Fibroblast of villous mesenchyme (primary cell): Measurements from ENCODE around the gene FTHL17. TPM values are rescaled to one million over a fixed set of nuclear protein-coding genes. Genes with fewer than 3 reads are reported as not detected.

Experiments
- DNase-seq: peaks from one replicate; pipeline ENCODE4 v3.0.0-alpha.2; 2010; ENCODE audit warnings: low read depth
- H3K4me3 ChIP-seq: 2 replicates; pipeline ENCODE4 v1.5.1; 2011; ENCODE audit warnings: low read depth, mild to moderate bottlenecking, low read length
- total RNA-seq: library from RNA; depleted of rRNA; stranded (reverse); fragments of >200 nt; gene quantifications from 2 replicates; pipeline ENCODE4 v1.2.3, GENCODE V29; 2012
- TF ChIP-seq, protein P1 (sequence below): IDR thresholded peaks from 2 replicates; pipeline ENCODE4 v1.5.1; 2012; ENCODE audit warnings: low read depth, mild to moderate bottlenecking, low read length; ENCODE audit not compliant: insufficient read depth

The FTHL17 gene
- total RNA-seq, 1 donor: not detected

DNA sequence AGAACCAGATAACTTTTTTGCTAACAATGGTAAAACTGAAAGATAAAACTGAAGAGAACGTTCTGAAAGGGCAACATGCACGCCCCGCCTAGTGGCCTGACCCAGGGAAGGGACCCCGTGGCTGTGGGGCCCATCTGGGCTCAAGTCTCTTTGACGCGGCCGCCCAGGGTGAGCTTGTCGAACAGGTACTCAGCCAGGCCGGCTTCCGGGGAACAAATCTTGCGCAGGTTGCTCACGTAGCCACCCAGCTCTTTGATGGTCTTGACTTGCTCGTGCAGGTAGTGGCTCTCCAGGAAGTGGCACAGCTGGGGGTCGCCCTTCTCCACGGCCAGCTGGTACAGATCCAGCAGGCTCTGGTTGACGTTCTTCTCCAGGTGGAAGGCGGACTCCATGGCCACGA, 579 bp downstream of the FTHL17 start:
- H3K4me3 ChIP-seq: no peak overlapping the region
- no peak for DNase-seq
- TF ChIP-seq, protein P1, sequence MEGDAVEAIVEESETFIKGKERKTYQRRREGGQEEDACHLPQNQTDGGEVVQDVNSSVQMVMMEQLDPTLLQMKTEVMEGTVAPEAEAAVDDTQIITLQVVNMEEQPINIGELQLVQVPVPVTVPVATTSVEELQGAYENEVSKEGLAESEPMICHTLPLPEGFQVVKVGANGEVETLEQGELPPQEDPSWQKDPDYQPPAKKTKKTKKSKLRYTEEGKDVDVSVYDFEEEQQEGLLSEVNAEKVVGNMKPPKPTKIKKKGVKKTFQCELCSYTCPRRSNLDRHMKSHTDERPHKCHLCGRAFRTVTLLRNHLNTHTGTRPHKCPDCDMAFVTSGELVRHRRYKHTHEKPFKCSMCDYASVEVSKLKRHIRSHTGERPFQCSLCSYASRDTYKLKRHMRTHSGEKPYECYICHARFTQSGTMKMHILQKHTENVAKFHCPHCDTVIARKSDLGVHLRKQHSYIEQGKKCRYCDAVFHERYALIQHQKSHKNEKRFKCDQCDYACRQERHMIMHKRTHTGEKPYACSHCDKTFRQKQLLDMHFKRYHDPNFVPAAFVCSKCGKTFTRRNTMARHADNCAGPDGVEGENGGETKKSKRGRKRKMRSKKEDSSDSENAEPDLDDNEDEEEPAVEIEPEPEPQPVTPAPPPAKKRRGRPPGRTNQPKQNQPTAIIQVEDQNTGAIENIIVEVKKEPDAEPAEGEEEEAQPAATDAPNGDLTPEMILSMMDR: no peak

DNA sequence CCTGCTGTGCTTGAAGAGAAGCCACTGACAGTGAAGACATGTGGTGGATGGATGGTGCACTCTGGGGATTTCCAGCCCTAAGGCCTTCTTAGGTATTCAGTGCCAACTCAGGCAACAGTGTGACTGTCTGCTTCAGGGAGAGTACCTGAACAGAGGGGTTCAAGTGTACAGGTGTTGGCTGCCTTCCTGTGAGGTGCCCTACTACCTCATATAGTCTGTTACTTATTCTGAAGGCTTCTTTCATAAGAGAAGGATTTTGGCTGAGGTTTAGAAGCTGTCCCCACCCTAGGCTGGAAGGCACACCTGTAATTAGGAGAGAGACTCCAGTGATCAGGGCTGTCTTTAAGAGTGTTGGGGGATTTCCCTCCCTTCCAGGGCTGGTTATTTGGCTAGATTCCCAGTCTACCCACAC, 1.8 kb downstream of the FTHL17 start:
- TF ChIP-seq, protein P1: no peak
- no peak overlapping the region for H3K4me3 ChIP-seq
- no peak for DNase-seq

DNA sequence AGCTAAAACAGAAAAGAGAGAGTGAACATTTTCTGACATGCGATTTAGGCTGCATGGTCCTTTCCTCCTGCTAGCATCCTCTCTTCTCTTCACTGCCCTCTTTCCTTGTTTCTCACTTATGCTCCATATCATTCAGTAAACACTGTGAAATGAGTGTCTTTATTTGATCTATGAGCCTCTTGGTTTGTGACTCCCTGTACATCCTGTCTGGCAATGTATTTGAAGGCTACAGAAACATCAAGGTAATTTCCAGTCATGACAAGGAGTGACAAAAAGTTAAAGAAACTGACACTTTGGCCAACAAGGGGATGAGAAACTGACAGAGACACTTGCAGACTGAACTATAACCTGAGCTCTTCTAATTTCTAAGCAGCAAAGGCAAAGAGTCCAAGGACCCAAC, 8.7 kb downstream of the FTHL17 start:
- no peak for DNase-seq
- TF ChIP-seq, protein P1: no peak
- H3K4me3 ChIP-seq: no peak overlapping the region

DNA sequence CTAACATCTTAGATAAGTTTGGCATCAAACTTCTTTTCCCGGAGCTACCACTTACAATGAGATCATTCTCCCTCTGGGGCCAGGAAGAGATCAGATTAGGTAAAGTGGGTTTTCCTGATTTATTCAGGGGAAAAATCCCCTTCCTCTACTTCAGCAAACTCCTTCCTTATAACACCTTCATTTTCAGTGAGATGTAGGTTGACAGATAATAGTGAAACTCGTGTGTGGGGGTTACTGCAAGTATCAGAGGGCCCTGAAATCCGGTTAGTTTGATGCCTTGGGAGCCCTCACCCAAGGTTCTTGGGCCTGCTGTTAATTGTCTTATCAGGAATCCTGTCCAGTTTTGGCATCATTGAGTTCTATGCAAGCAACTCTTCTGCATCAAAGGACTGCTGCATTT, 10.8 kb downstream of the FTHL17 start:
- H3K4me3 ChIP-seq: no peak overlapping the region
- no peak for DNase-seq
- TF ChIP-seq, protein P1: no peak

DNA sequence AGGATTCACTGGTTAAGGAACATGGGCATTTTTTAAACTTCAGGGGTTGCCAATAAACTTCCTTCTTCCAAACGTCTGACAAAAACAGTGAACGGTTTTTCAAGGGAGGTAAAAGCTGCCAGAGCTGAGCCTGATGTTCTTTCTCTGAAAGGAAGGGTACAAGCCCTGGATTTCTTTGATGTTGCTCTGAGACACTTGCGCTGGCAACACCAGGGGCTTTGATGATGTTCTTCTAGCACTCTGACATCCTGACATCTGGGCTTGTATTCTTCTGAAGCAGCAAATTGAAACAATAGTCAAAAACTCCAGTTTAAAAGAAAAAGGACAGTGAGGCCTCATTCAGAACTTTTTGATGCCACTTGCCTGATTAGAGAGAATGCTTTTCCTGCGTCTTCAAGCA, 11.8 kb downstream of the FTHL17 start:
- H3K4me3 ChIP-seq: no peak overlapping the region
- DNase-seq: no peak
- TF ChIP-seq, protein P1: no peak

DNA sequence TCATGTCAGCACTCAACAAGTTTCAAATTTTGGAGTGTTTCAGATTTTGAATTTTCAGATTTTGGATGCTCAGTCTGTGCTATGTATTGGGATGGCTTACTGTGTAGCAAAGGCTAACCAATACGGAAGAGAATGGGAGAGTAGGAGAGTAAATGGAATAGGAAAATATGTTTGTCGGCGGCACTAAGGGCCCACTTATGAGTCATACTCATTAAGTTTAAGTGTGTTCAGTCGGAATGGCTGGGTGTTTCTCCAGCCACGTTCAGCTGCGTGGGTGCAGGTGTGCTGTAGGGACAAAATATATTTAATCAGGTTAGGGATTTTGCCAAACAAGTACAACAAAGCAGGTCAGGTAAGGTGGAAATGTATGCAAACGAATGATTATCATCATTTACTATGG, 13.6 kb downstream of the FTHL17 start:
- H3K4me3 ChIP-seq: no peak overlapping the region
- DNase-seq: no peak
- TF ChIP-seq, protein P1: no peak

DNA sequence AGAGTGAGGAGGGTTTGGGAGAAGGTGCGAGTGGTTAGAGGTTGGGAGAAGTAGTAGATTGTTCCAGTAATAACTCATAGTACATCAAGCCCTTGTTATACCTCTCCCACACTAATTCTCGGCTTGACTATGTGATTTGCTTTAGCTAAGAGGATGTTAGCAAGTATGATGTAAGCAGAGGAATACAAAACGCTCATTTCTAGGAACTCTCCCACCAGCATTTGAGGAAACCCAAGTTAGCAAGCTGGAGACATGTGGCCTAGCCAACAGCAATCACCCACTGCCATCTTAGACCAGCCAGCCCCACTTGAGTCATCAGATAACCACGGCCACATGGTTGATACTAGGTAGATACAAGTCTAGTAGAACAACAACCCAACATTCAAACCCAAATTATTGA, 14.2 kb downstream of the FTHL17 start:
- TF ChIP-seq, protein P1: no peak
- no peak overlapping the region for H3K4me3 ChIP-seq
- no peak for DNase-seq
